HG02981 (cell line): ENCODE data around the gene DSCAM.

Source experiments
- ATAC-seq: cut with Tn5 transposase; IDR thresholded peaks from one replicate; pipeline ENCODE4 v1.9.1; 2021; ENCODE audit warnings: mild to moderate bottlenecking, moderate library complexity; ENCODE audit not compliant: unreplicated experiment

Gene DSCAM

GRCh38 chr21:40717028-40717427 is 129.9 kb downstream of the DSCAM start:
- no peak for ATAC-seq

GRCh38 chr21:40714536-40714935 is 132.4 kb downstream of the DSCAM start:
- ATAC-seq = no peak

GRCh38 chr21:40707656-40708244 is 139.2 kb downstream of the DSCAM start:
- ATAC-seq = no peak

GRCh38 chr21:40706806-40707655 is 139.9 kb downstream of the DSCAM start:
- no peak for ATAC-seq

- no peak for ATAC-seq
Measured at GRCh38 chr21:40706176-40706575, 140.8 kb downstream of the DSCAM start.

- no peak for ATAC-seq
Measured at GRCh38 chr21:40704141-40704540, 142.8 kb downstream of the DSCAM start.

GRCh38 chr21:40699366-40699765 is 147.6 kb downstream of the DSCAM start:
- no peak for ATAC-seq

- no peak for ATAC-seq
Measured at GRCh38 chr21:40696246-40696645, 150.7 kb downstream of the DSCAM start.

- no peak for ATAC-seq
Measured at GRCh38 chr21:40689840-40690360, 157.1 kb downstream of the DSCAM start.

- ATAC-seq = no peak
Measured at GRCh38 chr21:40689217-40689616, 157.7 kb downstream of the DSCAM start.

- no peak for ATAC-seq
Measured at GRCh38 chr21:40688106-40688864, 158.7 kb downstream of the DSCAM start.

- no peak for ATAC-seq
Measured at GRCh38 chr21:40687625-40688024, 159.3 kb downstream of the DSCAM start.

- no peak for ATAC-seq
Measured at GRCh38 chr21:40686526-40686925, 160.4 kb downstream of the DSCAM start.

- ATAC-seq = no peak
Measured at GRCh38 chr21:40685141-40685540, 161.8 kb downstream of the DSCAM start.

GRCh38 chr21:40684726-40685125 is 162.2 kb downstream of the DSCAM start:
- ATAC-seq = no peak

- no peak for ATAC-seq
Measured at GRCh38 chr21:40683349-40683748, 163.6 kb downstream of the DSCAM start.

GRCh38 chr21:40681164-40681859 is 165.6 kb downstream of the DSCAM start:
- ATAC-seq = no peak

GRCh38 chr21:40680311-40680710 is 166.6 kb downstream of the DSCAM start:
- no peak for ATAC-seq

- no peak for ATAC-seq
Measured at GRCh38 chr21:40678681-40679284, 168.2 kb downstream of the DSCAM start.

GRCh38 chr21:40675017-40675416 is 171.9 kb downstream of the DSCAM start:
- ATAC-seq = no peak
